ENCODE data around the gene KRTAP9-8.

GRCh38 chr17:41196068-41196467 lies 41.7 kb upstream of the KRTAP9-8 start:
- TF ChIP-seq CTCF (conservative IDR thresholded peaks at IDR 0.05; ENCODE audit: low read length) (no peak), EZH2phosphoT487 (IDR thresholded peaks at IDR 0.05; ENCODE audit: borderline replicate concordance, low read depth, low read length) (no peak)
